GM21526 (cell line): ENCODE results near the gene CWC27.
"Not testable (repeated sequence)": the region's sequence is repeated elsewhere in the genome, so short reads cannot be mapped to it uniquely, and the experiment has no call there.

Experiments used
- ATAC-seq: cut with Tn5 transposase; IDR thresholded peaks from one replicate; pipeline ENCODE4 v1.9.1; 2021; ENCODE audit warnings: moderate library complexity; ENCODE audit not compliant: unreplicated experiment, low FRiP score

CWC27 gene

DNA sequence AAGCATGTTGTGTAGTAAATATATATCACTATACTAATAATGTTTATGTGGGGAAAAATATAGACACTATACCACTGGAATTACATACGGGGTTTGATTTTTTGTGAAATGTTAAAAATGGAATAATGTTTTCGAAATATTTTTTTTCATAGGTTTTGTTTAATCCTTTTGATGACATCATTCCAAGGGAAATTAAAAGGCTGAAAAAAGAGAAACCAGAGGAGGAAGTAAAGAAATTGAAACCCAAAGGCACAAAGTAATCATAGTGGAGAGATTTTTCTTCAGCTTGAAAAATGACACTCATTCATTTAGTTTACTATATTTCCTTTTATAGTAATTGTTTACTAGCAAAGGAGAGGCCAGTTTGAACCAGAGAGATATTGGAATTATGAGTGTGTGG, 17.6 kb downstream of the CWC27 start:
- no peak for ATAC-seq

GRCh38 chr5:64788156-64788555, 19.4 kb downstream of the CWC27 start:
- no peak for ATAC-seq

DNA sequence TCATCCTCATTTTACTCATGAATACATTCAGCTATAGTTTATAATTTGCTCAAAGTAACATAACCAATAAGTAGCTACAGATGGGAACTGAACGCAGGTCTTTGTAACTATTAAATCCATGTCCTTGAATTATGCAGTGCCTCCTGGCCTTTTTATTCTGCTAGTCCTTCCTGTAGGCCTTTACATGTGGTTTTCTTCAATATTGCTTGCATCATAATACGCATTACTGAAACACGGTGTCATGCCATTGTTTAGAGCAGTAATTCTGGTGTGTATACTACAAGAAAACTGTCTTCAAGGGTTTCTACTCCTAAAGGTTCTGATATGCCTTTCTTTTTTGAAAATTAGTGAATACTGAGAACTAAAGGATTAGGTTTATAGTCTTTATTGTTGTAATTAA, 20.7 kb downstream of the CWC27 start:
- ATAC-seq = no peak

GRCh38 chr5:64790210-64790609, 21.5 kb downstream of the CWC27 start:
- ATAC-seq = no peak

DNA sequence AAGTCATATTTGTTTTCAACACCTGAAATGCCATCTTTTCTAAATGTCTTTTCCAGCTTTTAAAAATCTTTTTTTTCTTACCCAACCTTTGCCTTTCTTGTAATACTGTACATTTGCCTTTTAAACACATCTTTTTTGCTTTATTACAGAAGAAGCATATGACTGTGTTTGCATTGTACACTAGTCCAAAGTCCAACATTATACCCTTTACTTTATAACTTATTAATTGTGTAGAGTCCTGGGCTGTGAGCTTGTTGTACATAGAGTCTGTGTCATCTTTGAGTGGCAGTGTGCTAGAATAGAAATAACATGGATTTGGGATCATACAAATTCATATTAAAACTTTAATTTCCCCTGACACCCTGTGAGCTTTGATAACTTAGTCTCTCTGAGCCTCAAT, 23.7 kb downstream of the CWC27 start:
- no peak for ATAC-seq

DNA sequence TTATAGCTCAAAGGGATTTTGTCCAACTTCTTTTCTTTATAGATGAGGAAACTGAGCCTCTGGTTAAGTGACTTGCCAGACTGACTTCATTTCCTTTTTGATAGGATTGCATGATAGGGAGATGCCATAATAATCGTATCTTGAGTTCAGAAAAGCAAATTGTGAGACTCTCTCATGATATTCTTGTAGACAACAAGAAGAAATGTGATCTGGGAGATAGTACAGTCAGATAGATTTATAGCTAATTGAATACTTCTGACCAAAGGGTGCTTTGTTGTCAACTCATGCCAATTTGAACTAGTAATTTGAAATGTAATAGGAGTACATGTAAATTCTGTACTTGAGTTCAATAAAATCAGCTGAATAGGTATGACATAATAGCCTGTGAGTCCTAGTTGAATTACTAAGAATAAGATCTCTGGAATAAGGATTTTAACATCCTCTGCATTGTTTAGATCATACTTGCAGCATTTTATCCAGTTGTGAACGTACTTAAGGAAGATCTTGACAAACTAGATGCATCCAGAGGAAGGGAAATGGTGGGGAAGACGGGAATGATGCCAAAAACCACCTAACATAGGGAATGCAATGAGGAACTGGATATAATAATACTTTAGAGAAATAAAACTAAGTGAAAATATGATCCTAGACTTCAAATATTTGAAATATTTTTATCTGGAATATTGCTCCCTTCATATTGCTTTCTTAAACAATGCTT, 25.5 kb downstream of the CWC27 start:
- ATAC-seq = no peak

DNA sequence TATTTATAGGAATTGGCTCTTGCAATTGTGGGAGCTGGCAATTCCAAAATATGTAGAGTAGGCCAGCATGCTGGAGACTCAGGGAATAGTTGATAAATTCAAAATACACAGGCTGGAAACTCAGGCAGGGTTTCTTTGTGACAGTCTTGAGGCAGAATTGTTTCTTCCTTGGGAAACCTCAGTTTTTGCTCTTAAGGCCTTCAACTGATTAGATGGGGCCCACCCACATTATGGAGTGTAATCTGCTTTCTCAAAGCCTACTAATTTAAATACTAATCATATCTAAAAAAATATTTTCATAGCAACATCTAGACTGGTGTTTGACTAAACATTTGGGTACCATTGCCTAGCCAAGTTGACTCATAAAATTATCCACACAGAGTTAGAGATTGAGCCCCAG, 27.6 kb downstream of the CWC27 start:
- ATAC-seq = no peak

- ATAC-seq = no peak
Observed at GRCh38 chr5:64800926-64801325, 32.2 kb downstream of the CWC27 start.

- no peak for ATAC-seq
Observed at GRCh38 chr5:64806537-64806936, 37.8 kb downstream of the CWC27 start.

DNA sequence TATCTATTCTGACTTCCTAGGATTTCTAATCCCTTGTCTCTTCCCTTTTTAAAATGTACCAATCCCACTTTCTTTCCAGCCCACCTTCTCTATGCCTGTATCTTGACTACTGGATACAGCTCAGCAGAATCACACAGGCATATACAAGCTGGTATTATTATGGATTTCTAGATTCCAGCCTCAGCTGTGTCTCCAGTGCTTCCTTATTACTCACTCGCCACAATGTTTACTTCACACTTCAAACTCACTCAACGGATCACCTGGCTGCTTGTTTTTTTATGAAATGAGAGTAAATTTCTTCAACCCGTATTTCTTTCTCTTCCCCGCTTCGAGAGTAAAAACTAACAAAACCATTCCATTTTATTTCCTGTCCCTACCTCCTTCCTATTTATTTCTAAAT, 38.8 kb downstream of the CWC27 start:
- ATAC-seq = no peak

- ATAC-seq = peak; percentile 44
Observed at GRCh38 chr5:64811050-64811640, 42.4 kb downstream of the CWC27 start.

- peak; percentile 94 for ATAC-seq
Observed at GRCh38 chr5:64814073-64814472, 45.3 kb downstream of the CWC27 start.

GRCh38 chr5:64818245-64818644, 49.5 kb downstream of the CWC27 start:
- ATAC-seq = no peak

DNA sequence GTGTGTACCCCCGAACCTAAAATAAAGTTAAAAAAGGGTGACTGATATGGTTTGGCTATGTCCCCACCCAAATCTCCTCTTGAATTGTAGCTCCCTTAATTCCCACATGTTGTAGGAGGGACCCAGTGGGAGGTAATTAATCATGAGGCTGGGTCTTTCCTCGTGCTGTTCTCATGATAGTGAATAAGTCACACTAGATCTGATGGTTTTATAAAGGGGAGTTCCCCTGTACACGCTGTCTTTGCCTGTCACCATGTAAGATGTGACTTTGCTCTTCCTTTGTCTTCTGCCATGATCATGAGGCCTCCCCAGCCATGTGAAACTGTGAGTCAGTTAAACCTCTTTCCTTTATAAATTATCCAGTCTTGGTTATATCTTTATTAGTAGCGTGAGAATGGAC, 50.6 kb downstream of the CWC27 start:
- ATAC-seq = not testable (repeated sequence)

- no peak for ATAC-seq
Observed at GRCh38 chr5:64822320-64822719, 53.6 kb downstream of the CWC27 start.

- ATAC-seq = no peak
Observed at GRCh38 chr5:64826541-64826940, 57.8 kb downstream of the CWC27 start.

DNA sequence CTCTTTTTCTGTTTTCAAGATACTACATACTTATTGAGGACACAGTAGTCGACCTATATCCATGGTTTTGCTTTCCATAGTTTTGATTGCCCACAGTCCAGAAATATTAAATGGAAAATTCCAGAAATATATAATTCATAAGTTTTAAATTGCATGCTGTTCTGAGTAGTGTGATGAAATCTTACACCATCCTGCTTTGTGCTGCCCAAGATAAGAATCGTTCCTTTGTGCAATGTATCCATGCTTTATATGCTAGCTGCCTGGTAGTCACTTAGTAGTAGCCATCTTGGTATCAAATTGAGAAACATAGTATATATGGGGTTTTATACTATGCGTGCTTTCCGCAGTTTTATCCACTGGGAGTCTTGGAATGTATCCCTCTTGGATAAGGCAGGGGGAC, 59.0 kb downstream of the CWC27 start:
- ATAC-seq = no peak

GRCh38 chr5:64830650-64831049, 61.9 kb downstream of the CWC27 start:
- ATAC-seq = not testable (repeated sequence)

GRCh38 chr5:64831996-64832395, 63.3 kb downstream of the CWC27 start:
- no peak for ATAC-seq

DNA sequence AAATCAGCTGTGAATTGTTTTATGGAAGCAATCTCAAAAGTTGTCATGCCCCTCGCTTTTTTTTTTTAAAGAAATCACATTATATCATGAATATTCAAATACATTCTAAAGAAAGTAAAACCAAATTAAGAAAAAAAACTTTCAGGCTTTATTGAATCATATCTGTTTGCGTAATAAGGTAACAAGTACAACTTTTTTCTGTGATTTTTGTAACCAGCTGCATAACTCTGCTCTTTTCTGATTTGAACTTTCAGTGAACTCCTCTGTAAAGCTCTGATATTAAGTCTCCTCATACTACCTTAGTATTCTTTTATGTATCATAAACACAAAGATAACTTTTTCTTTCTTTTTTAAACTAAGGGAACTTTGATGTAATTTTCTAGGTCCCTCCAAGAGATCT, 65.3 kb downstream of the CWC27 start:
- no peak for ATAC-seq

DNA sequence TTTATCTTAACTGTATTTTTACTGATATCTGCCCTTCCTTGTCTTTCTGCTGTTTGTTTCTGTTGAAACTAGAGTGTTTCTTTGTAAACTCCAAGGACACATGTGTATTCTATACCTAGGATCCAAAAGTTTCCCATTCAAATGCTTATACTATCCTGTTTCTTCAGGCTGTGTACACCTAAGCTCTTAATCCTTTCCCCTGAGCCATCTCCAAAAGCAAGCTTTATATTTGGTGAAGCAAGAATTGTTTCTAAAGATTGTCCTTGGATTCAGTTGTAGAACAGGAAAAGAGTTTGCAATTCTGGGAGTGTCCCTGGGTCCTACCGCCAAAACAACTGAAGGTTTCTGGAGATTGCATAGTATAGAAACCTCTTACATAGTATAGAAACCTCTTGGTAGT, 65.9 kb downstream of the CWC27 start:
- no peak for ATAC-seq

- no peak for ATAC-seq
Observed at GRCh38 chr5:64835266-64835665, 66.5 kb downstream of the CWC27 start.
